ENCODE results near the gene ZFPM1.
A peak's percentile ranks its signal among the peaks of the same experiment; 100 is the strongest.

The ZFPM1 gene

DNA sequence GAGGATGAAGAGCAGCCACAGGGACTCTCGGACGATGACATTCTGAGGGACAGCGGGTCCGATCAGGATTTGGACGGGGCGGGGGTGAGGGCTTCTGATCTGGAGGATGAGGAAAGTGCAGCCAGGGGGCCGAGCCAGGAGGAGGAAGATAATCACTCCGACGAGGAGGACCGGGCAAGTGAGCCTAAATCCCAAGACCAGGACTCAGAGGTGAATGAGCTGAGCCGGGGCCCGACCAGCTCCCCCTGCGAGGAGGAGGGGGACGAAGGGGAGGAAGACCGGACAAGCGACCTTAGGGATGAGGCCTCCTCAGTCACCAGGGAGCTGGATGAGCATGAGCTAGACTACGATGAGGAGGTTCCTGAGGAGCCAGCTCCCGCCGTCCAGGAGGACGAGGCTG is 124.1 kb downstream of the ZFPM1 start:
- ATAC-seq: no peak

DNA sequence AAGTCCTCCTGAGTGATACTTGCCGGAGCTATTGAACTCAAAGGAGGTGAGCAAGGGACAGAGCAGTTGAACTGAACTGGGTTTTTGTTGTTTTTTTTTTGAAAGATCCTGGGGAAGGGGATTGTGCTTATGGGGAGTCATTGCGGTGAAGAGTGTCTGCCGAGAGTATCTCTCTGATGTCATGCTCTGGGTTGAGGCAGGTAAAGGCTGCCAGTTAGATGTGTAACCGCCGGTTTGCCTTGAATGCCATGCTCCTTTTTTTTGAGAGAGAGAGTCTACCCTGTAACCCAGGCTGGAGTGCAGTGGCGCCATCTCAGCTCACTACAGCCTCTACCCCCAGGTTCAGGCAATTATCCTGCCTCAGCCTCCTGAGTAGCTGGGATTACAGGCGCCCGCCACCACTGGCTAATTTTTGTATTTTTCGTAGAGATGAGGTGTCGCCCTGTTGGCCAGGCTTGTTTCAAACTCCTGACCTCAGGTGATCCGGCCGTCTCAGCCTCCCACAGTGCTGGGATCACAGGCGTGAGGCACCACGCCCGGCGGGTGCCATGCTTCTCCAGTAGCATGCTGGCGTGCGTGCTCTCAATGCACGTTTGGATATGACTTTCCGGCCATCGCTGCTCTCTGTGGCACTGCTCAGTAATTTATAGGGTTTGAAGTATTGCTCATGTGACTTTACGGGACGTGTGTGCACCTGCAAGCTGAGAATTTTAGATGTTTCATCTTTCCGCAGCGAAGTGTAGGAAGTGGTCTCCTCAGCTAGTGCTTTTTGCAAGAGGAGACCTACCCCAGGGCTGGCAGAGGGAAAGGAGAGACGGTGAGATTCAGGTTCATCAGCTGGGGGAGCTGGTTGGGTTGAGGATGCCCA is 125.6 kb downstream of the ZFPM1 start:
- ATAC-seq: no peak

DNA sequence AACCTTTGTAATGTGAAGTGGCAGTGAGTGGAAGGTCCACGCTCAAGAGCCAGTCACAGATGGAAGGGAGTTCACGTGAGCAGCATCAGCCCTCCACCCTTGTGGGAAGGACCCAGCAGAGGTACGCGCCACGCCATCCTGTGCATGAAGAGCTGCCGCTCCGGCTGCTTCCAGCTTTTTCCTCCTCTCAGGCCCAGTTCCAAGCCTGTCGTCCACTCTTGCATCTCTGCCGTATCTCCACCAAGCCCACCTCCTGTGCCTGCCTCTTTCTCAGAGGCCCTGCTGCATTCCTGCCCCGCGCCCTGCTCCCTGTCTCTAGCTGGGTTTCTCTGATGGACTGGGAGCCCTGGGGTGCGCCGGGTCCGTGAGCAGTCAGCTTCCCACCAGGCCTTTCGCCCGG is 127.3 kb downstream of the ZFPM1 start:
- no peak for ATAC-seq

DNA sequence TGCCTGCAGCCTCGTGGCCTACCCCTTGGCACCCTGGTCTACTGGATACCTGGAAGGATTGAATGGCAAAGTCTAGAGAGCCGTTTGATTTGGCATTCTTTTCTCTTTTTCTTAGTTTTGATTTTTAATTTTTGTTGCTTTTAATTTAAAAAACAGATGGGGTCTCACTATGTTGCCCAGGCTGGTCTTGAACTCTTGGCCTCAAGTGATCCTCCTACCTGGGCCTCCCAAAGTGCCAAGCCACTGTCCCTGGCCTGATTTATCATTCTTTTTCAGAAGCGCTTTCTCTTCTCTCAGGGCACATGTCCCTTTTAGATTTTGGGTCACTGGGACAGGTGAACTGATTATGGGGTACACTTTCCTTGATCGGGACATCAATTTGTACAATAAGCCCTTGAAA is 128.0 kb downstream of the ZFPM1 start:
- ATAC-seq: no peak

DNA sequence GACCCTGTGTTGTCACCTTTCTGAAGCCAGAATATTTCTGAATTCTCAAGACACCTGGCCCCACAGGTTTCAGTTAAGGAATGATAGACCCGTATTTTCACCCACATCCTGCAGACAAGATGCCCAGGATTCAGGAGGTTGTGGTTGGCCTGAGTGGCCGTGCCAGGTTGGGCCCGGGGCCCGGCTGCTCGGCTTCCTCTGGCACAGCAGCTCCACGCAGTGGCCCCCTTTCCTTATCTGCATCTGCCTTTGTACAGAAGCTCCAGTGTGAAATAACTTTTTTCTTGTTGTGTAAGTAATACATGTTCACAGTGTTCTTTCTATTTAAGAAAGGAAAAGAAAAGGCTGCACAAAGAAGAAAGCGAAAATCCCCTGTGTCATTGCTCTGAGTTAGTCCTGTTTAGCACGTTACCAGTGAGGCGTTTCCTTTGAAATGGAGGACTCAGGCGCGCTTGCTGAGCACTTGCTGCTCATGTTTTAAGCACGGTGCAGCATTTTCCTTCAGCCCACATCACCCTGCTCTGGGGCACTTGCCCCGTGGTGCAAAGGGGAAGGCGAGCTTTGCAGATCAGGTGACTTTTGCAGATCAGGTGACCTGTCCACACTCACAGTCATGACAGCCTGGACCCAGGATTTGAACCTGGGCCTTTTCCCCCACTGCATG is 130.0 kb downstream of the ZFPM1 start:
- peak in 1 of 2 donors; percentile 45 for ATAC-seq

DNA sequence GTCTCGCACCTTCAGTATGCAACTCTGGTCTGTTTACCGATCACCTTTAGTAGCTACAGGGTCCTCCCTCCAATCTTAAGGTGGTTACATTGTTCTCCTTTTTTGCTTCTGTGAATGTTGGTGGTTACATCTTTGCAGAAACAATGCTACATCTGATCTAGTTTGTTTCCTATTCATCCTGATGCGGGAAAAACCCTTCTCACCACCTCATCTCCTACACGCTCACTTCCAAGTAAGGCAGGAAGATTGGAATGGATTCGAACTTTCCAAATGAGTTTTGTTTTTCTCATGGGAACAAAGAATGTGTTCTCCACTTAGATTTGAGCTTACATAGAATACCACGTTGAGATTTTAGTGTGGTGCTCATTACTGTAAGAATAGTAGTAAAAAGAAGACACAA is 131.6 kb downstream of the ZFPM1 start:
- ATAC-seq: no peak

DNA sequence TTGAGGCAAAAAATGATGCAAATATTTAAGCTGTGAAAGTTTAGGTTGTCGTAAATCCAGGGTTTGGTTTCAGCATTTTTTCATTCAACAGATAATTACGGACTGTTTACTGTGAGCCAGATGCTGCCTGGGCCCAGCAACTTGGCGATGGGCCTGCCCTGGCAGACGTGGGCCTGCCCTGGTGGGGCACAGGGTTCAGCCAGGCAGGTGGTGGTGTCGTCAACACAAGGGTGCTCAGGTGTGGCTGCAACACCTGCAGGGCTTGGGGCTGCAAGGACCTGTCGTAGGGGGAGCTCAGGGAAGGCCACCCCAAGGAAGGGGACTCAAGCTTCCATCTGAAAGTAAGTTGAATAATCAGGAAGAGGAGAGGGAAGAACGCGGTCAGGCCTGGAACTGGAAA is 132.2 kb downstream of the ZFPM1 start:
- ATAC-seq: no peak

DNA sequence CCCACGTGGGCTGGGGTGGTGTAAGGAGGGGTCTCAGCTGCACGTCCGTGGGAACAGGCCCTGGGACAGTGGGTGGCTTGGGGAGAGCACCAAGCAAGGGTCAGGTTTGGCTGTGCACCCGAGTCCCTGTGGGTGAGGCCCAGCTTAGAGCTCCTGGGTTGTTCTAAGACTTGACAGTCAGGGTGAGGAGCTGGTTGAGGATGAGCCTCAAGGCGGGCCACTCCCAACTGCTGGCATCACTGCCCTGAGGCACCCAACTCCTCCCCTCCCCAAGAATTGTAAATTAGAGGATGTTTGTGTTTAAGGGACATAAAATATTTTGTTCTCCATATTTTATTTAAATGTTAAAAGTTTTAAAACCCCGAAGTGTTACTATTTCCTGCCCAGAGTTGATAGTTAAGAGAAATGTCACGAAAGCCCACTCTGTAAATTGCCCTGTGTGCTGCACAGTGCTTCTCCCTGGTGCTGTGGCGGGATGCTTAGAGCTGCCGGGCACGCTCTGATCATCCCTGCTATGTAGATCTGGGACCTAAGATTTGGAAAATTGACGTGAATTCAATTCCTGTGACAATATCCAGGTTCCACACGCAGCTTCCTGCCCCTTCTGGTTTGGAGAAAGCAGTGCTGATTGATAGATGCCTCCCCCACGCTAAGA is 133.0 kb downstream of the ZFPM1 start:
- no peak for ATAC-seq

All from activated CD4-positive, CD25-positive, alpha-beta regulatory T cell treated with anti-CD3 and anti-CD28 coated beads, Interleukin-2, amount 50 U/mL, for 24 hours (primary cell).